Adipocyte (in vitro differentiated cells): Measurements from ENCODE around the gene ATP8B1.
A peak's percentile ranks its signal among the peaks of the same experiment; 100 is the strongest.
"Not testable (repeated sequence)": the region's sequence is repeated elsewhere in the genome, so short reads cannot be mapped to it uniquely, and the experiment has no call there.

Source experiments
- DNase-seq: peaks from one replicate; pipeline ENCODE4 v3.0.0-alpha.2; 2015; ENCODE audit warnings: low read depth
- H3K27me3 ChIP-seq: replicated peaks from 2 replicates; pipeline ENCODE4 v1.7.0; 2013; ENCODE audit warnings: mild to moderate bottlenecking, low read length, moderate library complexity; ENCODE audit not compliant: control insufficient read depth, insufficient read depth
- H3K36me3 ChIP-seq: 2 replicates; pipeline ENCODE4 v1.7.0; 2013; ENCODE audit warnings: low read length, mild to moderate bottlenecking, moderate library complexity; ENCODE audit not compliant: control insufficient read depth, insufficient read depth, severe bottlenecking
- H3K4me1 ChIP-seq: 2 replicates; pipeline ENCODE4 v1.7.0; 2013; ENCODE audit warnings: mild to moderate bottlenecking, low read length, moderate library complexity; ENCODE audit not compliant: control insufficient read depth, insufficient read depth
- H3K4me3 ChIP-seq: 2 replicates; pipeline ENCODE4 v1.7.0; 2013; ENCODE audit warnings: mild to moderate bottlenecking, low read length, moderate library complexity
- H3K9ac ChIP-seq: 2 replicates; pipeline ENCODE4 v1.7.0; 2013; ENCODE audit warnings: mild to moderate bottlenecking, low read length, moderate library complexity
- H3K9me3 ChIP-seq: 2 replicates; pipeline ENCODE4 v1.7.0; 2013; ENCODE audit warnings: mild to moderate bottlenecking, low read length, moderate library complexity; ENCODE audit not compliant: control insufficient read depth

Gene ATP8B1

GRCh38 chr18:57649556-57650500 is 153.3 kb downstream of the ATP8B1 start:
- Histone ChIP-seq H3K4me1 (peaks cover 15% of the 10 kb centered on the region), H3K4me3 (no peak overlapping the region), H3K9me3 (no peaks in the 10 kb centered on the region), H3K27me3 (no peaks in the 10 kb centered on the region), H3K9ac (peak overlapping the region; percentile 0), H3K36me3 (peaks cover 15% of the 10 kb centered on the region)
- DNase-seq: peak; percentile 27

- Histone ChIP-seq H3K4me1 (peaks cover 15% of the 10 kb centered on the region), H3K27me3 (no peaks in the 10 kb centered on the region), H3K9me3 (no peaks in the 10 kb centered on the region), H3K9ac (no peak overlapping the region), H3K4me3 (no peak overlapping the region), H3K36me3 (peaks cover 9% of the 10 kb centered on the region)
- no peak for DNase-seq
These were observed 154.7 kb downstream of the ATP8B1 start for GRCh38 chr18:57648414-57648813.

- Histone ChIP-seq H3K4me1 (peaks cover 5% of the 10 kb centered on the region), H3K27me3 (no peaks in the 10 kb centered on the region)
- DNase-seq: peak; percentile 51
These were observed 158.6 kb downstream of the ATP8B1 start for GRCh38 chr18:57644540-57644939.

GRCh38 chr18:57643726-57644125 is 159.4 kb downstream of the ATP8B1 start:
- not testable (repeated sequence) for H3K4me3 ChIP-seq, DNase-seq, H3K36me3 ChIP-seq, H3K4me1 ChIP-seq, H3K9me3 ChIP-seq, H3K27me3 ChIP-seq, H3K9ac ChIP-seq

More at GRCh38 chr18:57644540-57644939, 158.6 kb downstream of the ATP8B1 start:
- H3K36me3 ChIP-seq: peaks cover 5% of the 10 kb centered on the region
- H3K9ac ChIP-seq: no peak overlapping the region
- H3K9me3 ChIP-seq: no peaks in the 10 kb centered on the region
- no peak overlapping the region for H3K4me3 ChIP-seq

GRCh38 chr18:57642462-57642861 is 160.7 kb downstream of the ATP8B1 start:
- H3K9me3 ChIP-seq, H3K36me3 ChIP-seq, H3K4me3 ChIP-seq, DNase-seq, H3K9ac ChIP-seq, H3K27me3 ChIP-seq, H3K4me1 ChIP-seq: not testable (repeated sequence)

- Histone ChIP-seq H3K36me3 (no peaks in the 10 kb centered on the region), H3K27me3 (no peaks in the 10 kb centered on the region), H3K9me3 (no peaks in the 10 kb centered on the region), H3K4me3 (no peak overlapping the region), H3K4me1 (no peaks in the 10 kb centered on the region), H3K9ac (no peak overlapping the region)
- no peak for DNase-seq
These were observed 162.4 kb downstream of the ATP8B1 start for GRCh38 chr18:57640749-57641148.

- H3K36me3 ChIP-seq: no peaks in the 10 kb centered on the region
- no peaks in the 10 kb centered on the region for H3K9me3 ChIP-seq
- DNase-seq: no peak
- no peaks in the 10 kb centered on the region for H3K27me3 ChIP-seq
- no peak overlapping the region for H3K9ac ChIP-seq
- no peak overlapping the region for H3K4me3 ChIP-seq
- peaks cover 4% of the 10 kb centered on the region for H3K4me1 ChIP-seq
These were observed 162.9 kb downstream of the ATP8B1 start for GRCh38 chr18:57640236-57640635.

GRCh38 chr18:57635003-57635822 is 167.9 kb downstream of the ATP8B1 start:
- Histone ChIP-seq H3K9ac (no peak overlapping the region), H3K4me3 (no peak overlapping the region), H3K36me3 (no peaks in the 10 kb centered on the region), H3K9me3 (no peaks in the 10 kb centered on the region), H3K27me3 (no peaks in the 10 kb centered on the region), H3K4me1 (peaks cover 16% of the 10 kb centered on the region)
- peak; percentile 65 for DNase-seq

- Histone ChIP-seq H3K27me3 (no peaks in the 10 kb centered on the region), H3K4me3 (no peak overlapping the region), H3K36me3 (no peaks in the 10 kb centered on the region), H3K9me3 (no peaks in the 10 kb centered on the region), H3K9ac (no peak overlapping the region), H3K4me1 (peaks cover 16% of the 10 kb centered on the region)
- DNase-seq: no peak
These were observed 171.4 kb downstream of the ATP8B1 start for GRCh38 chr18:57631697-57632096.

GRCh38 chr18:57630754-57631595 is 172.1 kb downstream of the ATP8B1 start:
- Histone ChIP-seq H3K27me3 (no peaks in the 10 kb centered on the region), H3K4me1 (peaks cover 16% of the 10 kb centered on the region)
- DNase-seq: no peak

More at GRCh38 chr18:57630754-57631595, 172.1 kb downstream of the ATP8B1 start:
- Histone ChIP-seq H3K9ac (peak overlapping the region; percentile 91), H3K9me3 (no peaks in the 10 kb centered on the region), H3K36me3 (no peaks in the 10 kb centered on the region), H3K4me3 (peak overlapping the region; percentile 95)
